ENCODE measurements around the gene PRR5L. TPM values are rescaled to one million over a fixed set of nuclear protein-coding genes. Genes with fewer than 3 reads are reported as not detected.

The PRR5L gene
- total RNA-seq, 4 donors from 2014 or later = 4.7 to 11.5 (median 6.0) TPM

DNA sequence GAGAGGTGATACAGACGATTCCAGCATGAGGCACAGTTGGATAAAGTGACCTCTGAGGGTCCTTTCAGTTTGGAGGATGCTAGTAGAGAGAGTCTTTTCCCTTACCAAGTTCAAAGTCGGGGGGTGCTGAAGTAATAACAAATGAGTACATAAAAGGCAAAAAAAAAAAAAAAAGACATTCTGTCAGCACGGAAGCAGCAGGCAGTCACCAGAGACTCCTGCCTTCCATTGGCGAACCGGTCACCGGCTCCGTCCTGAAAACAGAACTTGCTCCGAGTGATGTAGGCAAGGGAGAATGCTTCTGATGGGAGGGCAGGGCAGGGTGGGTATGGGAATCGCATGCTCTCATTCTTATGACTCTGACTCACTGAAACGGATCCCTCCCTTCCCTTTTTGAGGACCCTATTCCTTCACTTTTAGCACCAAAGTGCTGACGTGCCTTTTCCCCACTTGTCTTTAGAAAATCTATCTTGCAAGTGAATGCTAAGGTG is 65.9 kb downstream of the PRR5L start:
- no peak for DNase-seq
- intact Hi-C loops (cut with DNase I) = no loop called here

DNA sequence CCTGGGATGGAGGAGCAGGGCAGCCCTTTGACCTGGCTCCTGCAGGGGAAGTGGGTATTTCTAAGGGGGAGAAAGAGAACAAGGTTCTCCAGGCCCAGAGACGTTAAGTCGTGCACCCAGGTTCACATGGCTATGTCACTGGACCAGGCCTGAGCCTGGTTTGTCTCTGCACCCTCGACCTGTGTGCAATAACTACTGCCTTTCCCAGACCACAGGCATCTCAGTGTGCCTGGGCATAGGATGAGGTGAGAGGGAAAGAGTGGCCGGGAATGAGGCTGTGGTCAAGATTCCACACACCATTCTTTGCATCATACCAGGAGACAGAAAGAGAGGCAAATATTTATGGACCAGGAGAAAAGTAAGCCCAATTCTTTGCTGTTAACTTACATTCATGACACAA is 66.8 kb downstream of the PRR5L start:
- H3K27ac ChIP-seq = no peak overlapping the region
- no peak for DNase-seq
- WGBS, 2 donors = 77 to 83% methylated on average over 4 of the region's 4 CpGs
- H3K4me1 ChIP-seq = no peaks in the 10 kb centered on the region
- no peak overlapping the region for H3K4me3 ChIP-seq (replicated peaks in 1 of 3)
- no peak for TF ChIP-seq CTCF (IDR thresholded peaks at IDR 0.05)
- no peak for TF ChIP-seq POLR2A (IDR thresholded peaks at IDR 0.05)
- intact Hi-C loops (cut with DNase I) = no loop called here
- H3K36me3 ChIP-seq = no peaks in the 10 kb centered on the region
- no peaks in the 10 kb centered on the region for H3K27me3 ChIP-seq
- H3K9me3 ChIP-seq = no peaks in the 10 kb centered on the region

More for the DNA sequence above, 65.9 kb downstream of the PRR5L start:
- 16 to 18% methylated on average over 11 of the region's 11 CpGs for WGBS, 2 donors
- no peaks in the 10 kb centered on the region for H3K36me3 ChIP-seq
- H3K4me3 ChIP-seq (replicated peaks in 1 of 3) = no peak overlapping the region
- no peaks in the 10 kb centered on the region for H3K9me3 ChIP-seq
- no peak overlapping the region for H3K27ac ChIP-seq
- no peaks in the 10 kb centered on the region for H3K27me3 ChIP-seq
- TF ChIP-seq POLR2A (IDR thresholded peaks at IDR 0.05) = no peak
- no peak for TF ChIP-seq CTCF (IDR thresholded peaks at IDR 0.05)
- H3K4me1 ChIP-seq = no peaks in the 10 kb centered on the region

- DNase-seq = no peak
- Histone ChIP-seq H3K4me3 (replicated peaks in 1 of 3) (no peak overlapping the region), H3K27ac (no peak overlapping the region), H3K4me1 (no peaks in the 10 kb centered on the region), H3K36me3 (no peaks in the 10 kb centered on the region), H3K9me3 (no peaks in the 10 kb centered on the region), H3K27me3 (no peaks in the 10 kb centered on the region)
- 37 to 47% methylated on average over 5 of the region's 5 CpGs for WGBS, 2 donors
- intact Hi-C loops (cut with DNase I) = no loop called here
- no peak for TF ChIP-seq CTCF (IDR thresholded peaks at IDR 0.05)
- no peak for TF ChIP-seq POLR2A (IDR thresholded peaks at IDR 0.05)
Measured at GRCh38 chr11:36363361-36364268, 67.5 kb downstream of the PRR5L start.

- TF ChIP-seq CTCF (IDR thresholded peaks at IDR 0.05) (no peak), POLR2A (IDR thresholded peaks at IDR 0.05) (no peak)
Measured at GRCh38 chr11:36364551-36365325, 68.7 kb downstream of the PRR5L start.

More at GRCh38 chr11:36364551-36365325, 68.7 kb downstream of the PRR5L start:
- no peaks in the 10 kb centered on the region for H3K36me3 ChIP-seq
- no peaks in the 10 kb centered on the region for H3K4me1 ChIP-seq
- DNase-seq = no peak
- H3K4me3 ChIP-seq (replicated peaks in 1 of 3) = no peak overlapping the region
- no peaks in the 10 kb centered on the region for H3K9me3 ChIP-seq
- intact Hi-C loops (cut with DNase I) = no loop called here
- WGBS, 2 donors = 33 to 47% methylated on average over 10 of the region's 10 CpGs
- H3K27ac ChIP-seq = no peak overlapping the region
- no peaks in the 10 kb centered on the region for H3K27me3 ChIP-seq

Measured in thyroid gland (tissue), 4 donors.